GM08714 (cell line): ENCODE data around the gene LRRC26.

Experiments
- H3K4me3 ChIP-seq: fragments of 200-500 bp; sonication (Bioruptor generic); 2 replicates; pipeline ENCODE4 v1.5.1; 2014; ENCODE audit warnings: mild to moderate bottlenecking, low read length, inconsistent platforms
- ZNF274 ChIP-seq: IDR thresholded peaks from 2 replicates; pipeline ENCODE4 v1.6.1; 2012; ENCODE audit warnings: mild to moderate bottlenecking, low read depth, low read length

Gene LRRC26

DNA sequence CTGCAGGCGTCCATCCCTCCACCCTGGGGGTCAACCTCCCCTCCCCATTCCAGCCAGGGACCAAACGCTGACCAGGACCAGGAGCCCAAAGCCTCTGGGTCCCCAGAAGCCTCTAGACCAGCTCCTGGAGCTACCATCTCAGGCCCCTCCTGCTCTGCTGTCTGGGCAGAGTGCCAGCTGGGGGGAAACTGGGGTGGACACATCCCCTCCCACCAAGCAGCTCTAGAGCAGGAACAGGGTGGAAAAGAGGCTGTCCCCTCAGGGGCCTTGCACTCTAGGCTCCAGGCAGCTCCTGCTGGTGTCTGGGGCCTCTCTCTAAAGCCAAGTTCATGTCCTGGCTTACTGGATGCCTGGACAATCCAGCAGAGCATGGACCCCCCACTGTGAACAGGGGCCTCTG is 23.0 kb upstream of the LRRC26 start:
- TF ChIP-seq ZNF274, result no peak
- H3K4me3 ChIP-seq, result no peak overlapping the region

DNA sequence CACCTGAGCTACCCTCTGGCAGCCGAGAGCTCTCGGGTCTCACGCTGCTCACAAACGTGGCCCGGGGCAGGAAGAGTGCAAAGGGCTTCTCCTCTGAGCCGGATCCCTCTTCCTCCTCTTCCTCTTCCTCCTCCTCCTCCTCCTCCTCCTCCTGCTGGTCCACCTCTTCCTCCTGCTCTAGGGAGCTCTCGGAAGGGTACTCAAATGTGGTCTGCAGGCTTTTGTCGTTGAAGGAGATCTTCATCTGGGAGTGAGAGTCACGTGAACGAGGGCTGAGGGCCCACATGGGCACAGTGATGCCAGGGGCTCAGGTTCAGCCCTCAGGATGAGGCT is 22.6 kb upstream of the LRRC26 start:
- TF ChIP-seq ZNF274, result no peak
- H3K4me3 ChIP-seq, result no peak overlapping the region

DNA sequence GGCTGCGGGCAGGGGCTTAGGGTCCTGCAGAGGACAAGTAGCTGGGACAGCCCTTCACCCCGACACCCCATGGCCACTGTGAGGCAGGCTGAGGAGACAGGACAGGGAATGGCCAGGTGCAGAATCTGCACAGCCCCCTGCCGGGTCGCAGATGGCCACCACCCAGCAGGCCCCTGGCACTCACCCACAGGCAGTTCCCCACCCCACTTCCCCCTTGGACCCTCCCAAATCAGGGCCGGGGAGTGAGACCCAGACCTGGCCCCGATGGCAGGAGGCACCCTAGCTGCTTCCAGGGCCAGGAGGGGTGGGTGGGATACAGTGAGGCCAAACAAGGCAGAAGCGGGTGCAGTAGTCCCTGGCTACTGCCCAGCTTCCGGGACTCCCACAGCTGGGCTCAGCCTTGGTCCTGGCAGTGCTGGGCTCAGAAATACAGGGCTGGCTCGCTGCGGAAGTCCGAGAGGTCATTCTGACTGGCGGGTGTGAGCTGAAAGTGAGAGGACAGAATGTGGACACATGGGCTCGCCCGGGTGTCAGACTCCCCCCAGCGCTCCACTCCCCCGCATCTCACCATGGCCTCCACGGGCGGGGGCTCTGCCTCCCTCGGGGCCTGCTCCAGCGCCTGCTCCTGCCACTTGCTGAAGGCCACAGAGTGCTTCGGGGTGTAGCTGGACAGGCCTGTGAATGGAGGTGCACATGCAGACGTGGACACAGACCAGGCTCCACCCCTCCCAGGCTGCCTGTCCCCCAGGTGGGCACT is 22.0 kb upstream of the LRRC26 start:
- no peak overlapping the region for H3K4me3 ChIP-seq
- TF ChIP-seq ZNF274, result no peak

DNA sequence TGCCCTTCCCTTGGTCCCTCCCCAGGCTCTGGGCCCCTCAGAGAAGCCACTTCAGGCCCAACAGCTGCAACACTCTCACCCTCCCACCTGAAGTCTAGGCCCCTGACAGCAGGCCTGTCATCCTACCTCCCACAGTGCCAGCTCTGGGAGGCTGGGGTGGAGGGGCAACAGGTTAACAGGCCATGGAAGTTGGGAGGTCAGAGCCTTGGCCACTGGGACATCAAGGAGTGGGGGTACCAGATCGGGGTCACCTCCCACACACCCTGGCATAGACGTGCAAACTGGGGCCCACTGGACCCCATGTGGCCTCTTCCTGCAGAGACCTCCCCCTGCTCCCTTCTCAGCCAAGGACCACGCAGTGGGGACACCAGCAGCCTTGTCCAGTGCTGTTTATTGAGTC is 21.4 kb upstream of the LRRC26 start:
- H3K4me3 ChIP-seq, result no peak overlapping the region
- TF ChIP-seq ZNF274, result no peak

DNA sequence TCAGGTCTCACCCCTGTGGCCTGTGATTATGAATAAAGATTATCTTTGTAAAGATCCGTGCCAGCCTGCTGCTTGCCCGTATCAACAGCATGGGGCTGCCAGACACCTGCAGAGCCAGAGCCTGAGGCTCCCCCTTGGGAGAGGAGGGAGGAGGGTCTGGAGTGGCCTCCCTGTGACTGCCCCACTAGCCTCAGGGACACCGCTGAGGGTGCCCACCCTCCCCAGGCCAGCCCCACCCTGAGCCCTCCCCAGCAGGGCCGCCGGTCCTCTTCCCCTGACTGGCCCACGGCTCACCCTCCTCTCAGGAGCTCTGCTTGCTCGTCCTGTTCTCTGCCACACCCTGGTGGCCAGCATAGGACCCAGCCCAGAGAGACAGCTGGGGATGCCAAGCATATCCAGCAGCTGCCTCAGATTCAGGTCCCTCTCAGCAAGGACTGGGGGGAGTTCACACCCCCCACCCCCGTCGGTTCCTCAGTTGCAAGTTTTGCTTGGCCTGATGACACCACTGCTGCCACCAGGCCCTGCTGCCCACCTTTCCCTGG is 20.5 kb upstream of the LRRC26 start:
- no peak for TF ChIP-seq ZNF274
- H3K4me3 ChIP-seq, result no peak overlapping the region

DNA sequence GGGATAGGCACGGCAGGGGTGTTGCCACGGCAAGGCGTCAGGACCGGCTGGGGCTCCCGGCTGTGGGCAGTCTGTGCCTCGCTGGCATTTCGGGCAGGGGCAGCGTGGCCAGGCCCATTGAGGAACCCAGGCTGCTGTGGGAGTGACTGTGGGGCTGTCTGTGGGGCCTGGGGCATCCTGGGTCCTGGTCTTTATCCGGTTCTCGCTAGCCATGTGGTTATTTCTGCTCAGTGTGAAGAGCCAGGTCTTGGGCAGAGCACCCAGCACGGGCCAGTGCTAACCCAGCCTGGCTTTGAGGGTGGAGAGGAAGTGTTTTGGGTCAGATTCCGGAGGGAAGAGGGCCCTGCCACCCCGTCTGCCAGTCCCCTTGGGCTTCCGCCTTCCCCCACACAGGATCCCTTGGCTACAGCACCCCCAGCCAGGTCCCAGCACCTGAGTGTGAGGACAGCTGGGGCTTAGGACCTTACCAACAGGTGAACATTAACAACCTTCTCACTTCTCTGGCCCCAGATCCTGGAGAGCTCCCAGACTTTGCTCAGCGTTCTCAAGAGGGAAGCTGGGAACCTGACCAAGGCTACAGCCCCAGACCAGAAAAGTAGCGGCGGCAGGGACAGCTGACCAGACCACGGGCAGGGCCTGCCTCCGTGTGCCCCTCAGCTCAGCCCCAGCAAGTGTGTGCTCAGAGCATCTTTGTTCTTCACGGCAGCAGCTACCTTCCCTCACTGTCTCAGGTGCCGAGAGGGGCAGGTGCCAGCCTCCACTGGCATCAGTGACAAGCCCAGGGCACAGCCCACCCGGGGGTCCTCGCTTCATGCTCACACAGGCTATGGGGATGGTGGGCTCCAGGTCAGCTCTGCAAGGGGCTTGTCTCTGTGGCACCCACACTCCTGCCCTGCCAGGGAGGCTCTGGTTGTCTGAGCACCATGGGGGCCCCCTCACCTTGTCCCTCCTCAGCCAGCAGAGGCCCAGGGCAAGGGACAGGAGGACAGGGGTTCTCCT is 19.7 kb upstream of the LRRC26 start:
- TF ChIP-seq ZNF274, result no peak

DNA sequence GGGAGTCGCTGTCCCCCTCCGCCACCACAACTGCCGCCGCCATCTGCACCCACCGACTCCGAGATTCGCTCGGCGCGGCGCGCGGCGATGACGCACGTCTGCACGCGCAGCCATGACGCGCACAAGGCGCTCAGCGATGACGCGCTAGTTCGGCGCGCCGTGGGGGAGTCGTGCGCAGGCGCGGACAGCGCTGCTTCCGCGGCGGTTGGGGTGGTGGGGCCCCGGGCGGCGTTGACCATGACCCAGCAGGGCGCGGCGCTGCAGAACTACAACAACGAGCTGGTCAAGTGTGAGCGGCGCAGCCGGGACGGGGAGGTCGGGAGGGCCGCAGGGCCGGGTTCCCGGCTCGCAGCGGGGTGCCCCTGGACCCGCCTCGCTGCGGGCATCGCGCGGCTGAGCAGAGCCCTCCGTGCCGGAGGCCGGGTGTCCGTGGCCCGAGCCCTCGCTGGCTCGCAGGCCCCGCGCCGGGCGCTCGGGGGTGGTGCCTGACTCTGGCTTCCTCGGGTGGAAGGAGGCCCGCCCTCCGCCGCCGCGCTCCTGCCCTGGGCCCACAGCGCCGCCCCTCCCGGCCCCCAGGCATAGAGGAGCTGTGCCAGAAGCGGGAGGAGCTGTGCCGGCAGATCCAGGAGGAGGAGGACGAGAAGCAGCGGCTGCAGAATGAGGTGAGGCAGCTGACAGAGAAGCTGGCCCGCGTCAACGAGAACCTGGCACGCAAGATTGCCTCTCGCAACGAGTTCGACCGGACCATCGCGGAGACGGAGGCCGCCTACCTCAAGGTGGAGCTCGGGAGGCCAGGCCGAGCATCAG is 18.8 kb upstream of the LRRC26 start, which contains the start of the genes ANAPC2 and SSNA1:
Gene ANAPC2 (minus strand): TSS at position 71 of the 807 bp plus-strand sequence. CDS start 28 bp downstream, at position 43.
Gene SSNA1 (plus strand): TSS at position 187 of the 807 bp plus-strand sequence. CDS start 51 bp downstream, at position 238.
- peak within 1 kb of the TSS; percentile 80 for H3K4me3 ChIP-seq
- no peak for TF ChIP-seq ZNF274

More for the DNA sequence above, 19.7 kb upstream of the LRRC26 start:
- peak overlapping the region; percentile 80; the same call in 1 of the 2 replicates for H3K4me3 ChIP-seq

DNA sequence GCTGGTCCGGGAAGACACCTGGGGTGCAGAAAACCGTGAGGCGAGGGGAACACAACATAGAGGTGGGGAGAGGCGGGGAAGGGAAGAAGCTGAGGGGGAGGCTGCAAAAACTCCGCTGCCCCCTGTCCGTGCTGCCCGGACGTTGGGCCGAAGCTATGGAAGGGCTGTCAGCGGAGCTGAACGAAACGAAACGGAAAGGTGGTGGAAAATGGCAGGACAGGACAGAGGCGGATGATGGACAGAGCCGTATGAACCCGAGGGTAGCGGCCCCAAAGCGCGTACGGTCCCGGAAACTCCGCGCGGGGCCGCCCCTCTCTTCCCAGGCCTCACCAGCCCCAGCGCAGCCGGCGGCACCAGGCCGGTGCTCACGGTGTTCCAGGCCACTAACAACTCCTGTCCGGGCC is 18.2 kb upstream of the LRRC26 start:
- TF ChIP-seq ZNF274, result no peak
- H3K4me3 ChIP-seq, result peak overlapping the region; percentile 80

DNA sequence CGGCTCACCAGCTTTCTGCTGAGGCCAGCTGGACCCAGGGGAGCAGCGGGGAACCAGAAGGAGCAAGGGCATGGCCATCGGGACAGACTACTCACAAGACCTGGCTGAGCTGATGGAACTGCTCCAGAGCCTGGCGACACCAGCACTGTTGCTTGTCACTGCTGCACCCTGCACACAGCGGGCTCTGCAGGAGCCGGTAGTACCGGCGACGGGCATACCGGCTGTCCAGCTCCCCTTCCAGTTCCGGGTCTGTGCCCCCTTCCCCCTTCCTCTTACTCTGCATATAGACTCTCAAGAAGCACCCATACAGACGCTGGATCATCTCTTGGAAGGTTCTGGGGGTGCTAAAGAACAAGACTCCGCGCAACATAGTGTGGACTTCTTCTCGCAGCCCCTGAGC is 17.5 kb upstream of the LRRC26 start:
- no peak for TF ChIP-seq ZNF274

DNA sequence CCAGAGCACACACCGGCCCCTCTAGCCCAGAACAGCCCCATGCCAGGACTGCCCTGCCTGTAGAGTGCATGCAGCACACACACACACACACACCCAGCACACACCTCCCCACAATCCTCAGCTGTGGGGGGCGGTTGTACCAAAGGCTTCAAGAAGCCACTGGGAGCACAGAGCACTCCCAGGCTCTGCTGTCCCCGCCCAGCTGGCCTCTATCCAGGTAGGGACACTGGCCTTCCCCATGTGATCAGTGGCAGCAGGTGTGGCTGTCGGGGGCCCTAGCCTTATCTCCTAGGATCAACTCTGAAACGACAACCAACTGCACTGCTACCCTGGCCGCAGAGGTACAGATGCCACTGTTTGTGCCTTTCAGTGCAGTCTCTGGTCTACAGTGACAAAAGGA is 16.5 kb upstream of the LRRC26 start:
- no peak for TF ChIP-seq ZNF274
- H3K4me3 ChIP-seq, result no peak overlapping the region

More for the DNA sequence above, 17.5 kb upstream of the LRRC26 start:
- peak overlapping the region; percentile 80 for H3K4me3 ChIP-seq

DNA sequence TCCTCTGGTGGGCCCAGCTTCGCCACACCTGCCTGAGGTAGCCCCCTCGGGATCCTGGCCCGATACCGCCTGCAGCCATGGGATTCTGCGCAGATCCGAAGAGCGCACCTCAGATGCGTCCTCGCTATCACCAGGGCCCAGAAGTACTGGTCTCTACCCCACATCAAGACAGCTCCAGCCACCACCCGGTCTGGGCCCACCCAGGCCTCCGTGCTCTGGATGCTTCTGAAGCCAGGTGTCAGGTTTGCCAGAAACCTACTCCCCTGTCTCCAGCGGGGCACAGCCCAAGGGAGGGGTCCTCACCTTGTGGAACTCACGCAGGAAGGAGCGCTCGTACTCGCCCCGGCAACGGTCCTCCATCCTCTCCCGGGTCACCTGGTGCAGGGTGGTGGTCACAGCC is 16.1 kb upstream of the LRRC26 start:
- no peak overlapping the region for H3K4me3 ChIP-seq

DNA sequence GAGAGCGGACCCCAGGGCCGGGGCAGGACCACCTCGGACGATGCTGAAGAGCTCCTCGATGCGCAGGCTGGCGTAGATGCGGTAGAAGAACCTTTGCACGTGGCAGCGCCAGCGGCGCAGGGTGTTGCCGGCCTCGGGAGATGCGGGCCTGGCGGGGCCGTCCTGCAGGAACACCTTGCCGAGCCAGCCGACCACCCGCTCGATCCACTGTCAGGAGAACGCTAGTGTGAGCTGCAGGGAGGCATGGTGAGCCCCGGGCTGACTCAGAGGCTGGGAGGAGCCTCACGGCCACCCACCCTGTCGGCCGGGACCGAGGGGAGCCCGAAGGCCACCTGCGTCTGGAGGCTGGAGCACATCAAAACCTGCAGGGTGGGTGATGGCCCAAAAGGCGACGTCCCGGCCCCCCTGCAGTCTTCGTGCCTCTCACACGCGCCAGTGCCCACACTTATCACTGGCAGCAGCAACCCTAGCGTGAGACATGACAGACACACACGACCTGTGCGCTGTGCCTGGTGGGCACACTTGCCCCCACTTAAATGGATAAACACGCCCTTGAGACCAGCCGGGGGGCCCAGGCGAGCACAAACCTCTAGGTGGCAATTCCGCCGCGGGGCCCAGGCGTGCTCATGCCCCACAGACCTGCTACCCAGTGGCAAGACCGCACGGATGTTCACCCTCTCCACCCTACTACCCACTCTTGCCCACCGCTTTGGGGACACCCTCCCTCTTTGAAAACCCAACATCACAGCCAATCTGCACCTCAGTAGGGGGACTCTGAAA is 15.2 kb upstream of the LRRC26 start:
- no peak overlapping the region for H3K4me3 ChIP-seq
- TF ChIP-seq ZNF274, result no peak

More for the DNA sequence above, 16.1 kb upstream of the LRRC26 start:
- no peak for TF ChIP-seq ZNF274
